Left lobe of liver (tissue), 2 donors: Measurements from ENCODE around the gene OSBPL3. TPM values are rescaled to one million over a fixed set of nuclear protein-coding genes. Genes with fewer than 3 reads are reported as not detected.
A peak's percentile ranks its signal among the peaks of the same experiment; 100 is the strongest.

Source experiments
- ATAC-seq: fragments of 200-7000 bp; cut with Tn5 transposase; one replicate; pipeline ENCODE4 v1.9.1; 2020; ENCODE audit warnings: mild to moderate bottlenecking, moderate library complexity
- DNase-seq: peaks from one replicate; pipeline ENCODE4 v3.0.0-alpha.2; 2020; ENCODE audit warnings: low spot score
- total RNA-seq: library from RNA; stranded (reverse); gene quantifications from one replicate; pipeline ENCODE4 v1.2.1, GENCODE V29; 2021
- donor health status: DM: no; HTN: no; CAD: no; lungs with moderate emphysema.
- donor health status: DM: no; HTN: yes; CAD: no.

OSBPL3 gene
- total RNA-seq, 1 donor from 2014 or later, result 0.58 TPM

GRCh38 chr7:24833549-24833948 is 146.4 kb downstream of the OSBPL3 start:
- no peak for ATAC-seq
- DNase-seq, result no peak

DNA sequence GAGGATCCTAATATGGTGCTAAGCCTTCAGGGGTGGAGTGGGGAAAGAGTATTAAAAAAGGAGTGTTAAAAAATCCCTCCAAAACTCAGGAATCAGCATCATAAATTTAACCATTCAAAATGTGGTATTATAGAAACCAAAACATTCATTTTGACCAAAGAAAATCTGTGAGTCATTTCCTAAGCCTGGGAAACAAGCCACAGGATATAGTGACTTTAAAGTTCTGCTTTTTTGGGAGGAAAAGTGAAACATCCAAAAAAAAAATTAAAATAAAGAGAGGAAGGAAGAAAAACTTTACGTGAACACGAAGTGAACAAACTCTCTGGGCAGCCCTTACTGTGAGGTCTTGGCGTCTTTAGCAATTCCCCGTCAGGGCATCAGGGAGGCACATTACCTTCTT is 148.7 kb downstream of the OSBPL3 start:
- ATAC-seq, result no peak
- DNase-seq, result no peak

DNA sequence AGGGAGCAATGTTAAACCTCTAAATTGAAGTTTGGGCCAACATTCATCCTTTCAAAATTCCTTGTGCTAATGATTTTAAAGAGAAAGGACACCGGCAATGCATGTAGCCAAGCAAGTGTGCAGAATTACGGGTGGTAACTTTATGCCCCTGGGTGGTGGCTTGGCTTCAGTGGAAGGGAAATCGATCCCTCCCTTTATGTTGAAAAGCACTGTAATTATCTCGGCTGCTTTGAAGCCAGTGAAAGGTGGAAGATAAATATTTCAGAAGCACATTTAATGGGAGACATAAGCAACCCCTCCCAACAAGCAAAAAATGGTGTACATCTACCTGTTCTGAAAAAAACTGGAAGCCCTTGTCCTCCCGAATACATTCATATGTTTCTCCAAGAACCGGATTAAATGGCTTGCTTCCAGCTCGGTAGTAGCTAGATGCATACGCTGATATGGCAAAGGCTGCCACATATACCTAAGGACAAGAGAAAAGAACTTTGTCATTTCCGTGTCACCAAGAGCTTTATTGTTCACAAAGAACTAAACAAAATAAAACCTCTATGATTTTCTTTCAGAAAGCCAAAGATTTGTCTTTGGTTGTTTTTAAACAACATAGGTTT is 149.4 kb downstream of the OSBPL3 start:
- ATAC-seq, result no peak
- no peak for DNase-seq

DNA sequence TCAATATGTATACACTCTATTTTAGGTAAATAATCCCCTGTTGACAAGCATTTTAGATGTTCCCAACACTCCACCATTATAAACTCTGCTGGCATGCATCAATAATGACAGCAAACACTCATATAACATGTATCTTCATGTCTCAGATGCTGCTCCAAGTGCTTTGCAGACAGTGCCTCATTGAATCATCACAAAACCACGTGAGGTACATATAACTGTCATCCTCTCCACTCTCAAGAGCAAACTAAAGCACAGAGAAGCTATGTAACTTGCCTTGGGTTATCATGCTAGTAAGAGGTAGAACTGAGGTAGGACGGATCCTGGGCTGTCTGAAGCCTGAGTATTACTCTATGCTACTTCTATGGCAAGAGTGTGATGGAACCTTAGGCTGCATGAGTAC is 150.2 kb downstream of the OSBPL3 start:
- ATAC-seq (no peak), DNase-seq (no peak)

- DNase-seq (no peak), ATAC-seq (no peak)
Observed at GRCh38 chr7:24828891-24829661, 150.9 kb downstream of the OSBPL3 start.

DNA sequence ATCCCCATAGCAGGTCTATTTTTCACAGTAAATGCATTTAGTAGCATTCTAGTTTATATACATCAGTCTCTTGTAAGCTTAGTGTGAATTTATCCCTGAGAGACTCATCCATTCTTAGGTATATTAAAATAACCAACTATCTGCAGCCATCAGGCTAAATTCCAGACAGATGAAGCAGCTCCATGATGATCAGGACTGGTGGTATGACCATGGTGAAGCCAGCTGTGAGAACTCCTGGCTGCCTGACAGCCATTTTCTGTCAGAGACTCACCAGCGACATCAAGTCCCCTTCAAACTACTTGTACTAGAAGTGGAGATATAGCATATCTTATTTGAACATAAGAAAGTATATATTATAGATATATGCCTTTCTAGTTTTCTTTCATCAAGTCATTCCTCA is 152.4 kb downstream of the OSBPL3 start:
- DNase-seq (no peak), ATAC-seq (no peak)

GRCh38 chr7:24827027-24827426 is 153.0 kb downstream of the OSBPL3 start:
- DNase-seq (no peak), ATAC-seq (no peak)

DNA sequence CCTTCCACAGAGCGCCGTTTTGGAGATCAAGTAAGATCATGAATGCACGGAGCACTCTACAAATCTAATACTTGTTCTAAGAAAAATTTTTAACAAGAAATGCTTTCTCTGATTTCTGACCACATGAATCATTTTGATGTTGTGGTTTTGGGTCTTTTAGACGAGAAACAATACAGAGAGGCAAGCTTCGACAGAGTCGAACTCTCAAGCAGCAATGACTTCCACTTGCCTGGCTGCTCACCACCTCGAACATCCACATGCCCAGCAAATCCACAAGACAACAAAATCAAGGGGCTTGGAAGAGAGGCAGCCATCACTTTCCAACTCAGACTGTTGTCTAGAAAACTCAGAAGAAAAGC is 153.3 kb downstream of the OSBPL3 start:
- ATAC-seq (no peak), DNase-seq (no peak)

DNA sequence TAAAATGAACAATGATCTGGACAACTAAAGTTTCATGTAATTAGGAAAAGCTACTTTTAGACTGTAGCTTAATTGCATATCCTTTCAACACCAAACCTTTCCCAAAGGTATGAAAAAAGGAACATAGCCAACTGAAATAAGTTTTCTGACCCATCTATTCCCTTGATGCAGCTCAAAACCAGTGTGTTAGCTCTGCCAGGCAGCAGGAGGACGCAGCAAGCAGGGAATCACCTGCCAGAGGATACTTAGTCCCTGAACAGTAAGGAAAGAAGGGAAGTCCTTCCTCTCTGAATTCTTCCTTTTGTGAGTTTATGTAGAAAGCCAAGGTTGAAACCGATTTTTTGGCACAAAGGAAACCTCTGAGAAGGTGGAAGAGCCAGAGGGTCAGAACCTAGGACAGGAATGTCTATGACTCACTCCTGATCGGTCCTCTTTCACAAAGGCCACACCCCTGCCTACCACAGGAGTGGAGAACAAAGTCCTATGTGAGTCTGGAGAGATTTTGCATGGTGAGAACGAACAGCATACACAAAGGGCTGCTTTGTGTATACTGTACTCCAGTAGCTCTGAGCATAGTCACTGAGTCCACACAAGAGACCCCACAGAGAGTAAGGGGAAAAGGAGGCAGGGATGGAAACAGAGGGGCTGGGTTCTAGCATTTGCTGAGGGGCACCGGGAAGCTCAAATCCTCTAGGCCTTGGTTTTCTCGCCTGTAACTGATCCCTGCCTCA is 153.9 kb downstream of the OSBPL3 start:
- peak; percentile 87 for ATAC-seq
- DNase-seq, result no peak

DNA sequence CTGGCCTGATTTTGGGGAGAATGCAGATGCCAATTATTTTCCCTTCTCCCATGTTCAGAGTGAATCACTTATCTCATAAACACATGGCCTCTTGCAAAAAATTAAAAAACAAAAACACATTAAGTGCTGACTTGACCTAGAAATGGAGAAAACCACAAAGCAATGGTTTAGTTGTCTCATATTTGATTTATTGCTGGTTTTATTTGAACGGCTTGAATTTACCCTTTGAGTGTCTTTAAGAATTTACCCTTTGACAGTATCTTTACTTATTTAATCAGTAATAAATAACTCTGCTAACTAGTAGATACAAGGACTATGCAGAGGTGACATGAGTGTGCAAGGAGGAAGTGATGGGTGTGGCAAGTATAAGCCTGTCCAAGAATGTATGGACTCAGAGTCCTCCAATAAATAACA is 154.6 kb downstream of the OSBPL3 start:
- DNase-seq (no peak), ATAC-seq (no peak)

DNA sequence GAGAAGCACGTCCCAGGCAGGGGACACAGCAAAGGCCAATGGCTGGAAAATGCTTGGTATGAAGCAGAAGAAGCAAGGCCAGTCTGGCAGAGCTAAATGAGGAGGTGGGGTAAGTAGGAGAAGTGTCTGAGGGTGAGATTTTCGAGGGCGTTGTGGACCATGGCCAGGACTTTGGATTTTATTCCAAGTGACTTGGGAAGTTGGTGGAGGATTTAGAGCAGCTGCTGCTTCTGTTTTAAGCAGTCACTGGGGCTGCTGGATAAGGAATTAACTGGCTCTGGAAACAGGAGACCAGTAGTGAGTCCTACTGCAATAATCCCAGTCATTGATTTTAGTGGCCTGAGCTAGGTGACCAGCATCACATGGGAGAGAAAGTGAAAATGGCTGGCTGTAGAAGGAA is 155.1 kb downstream of the OSBPL3 start:
- ATAC-seq, result no peak
- DNase-seq, result no peak

DNA sequence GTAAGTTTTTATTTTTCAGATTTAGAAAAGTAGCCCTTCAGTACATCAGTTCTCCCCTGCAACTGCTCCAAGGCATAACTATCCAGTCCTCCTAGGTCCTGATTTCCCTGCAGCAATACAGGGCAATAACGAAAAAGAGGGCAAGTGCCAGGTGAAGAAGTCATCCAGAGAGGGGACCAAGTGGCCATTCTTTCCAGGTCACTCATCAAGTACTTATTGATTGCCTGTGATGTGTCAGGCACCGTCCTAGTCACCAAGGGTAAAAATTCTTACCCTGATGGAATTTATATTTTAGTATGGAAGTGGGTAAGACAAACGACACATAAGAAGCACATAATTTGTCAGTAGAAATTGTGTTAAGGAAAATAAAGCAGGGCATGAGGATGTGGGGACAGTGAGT is 155.6 kb downstream of the OSBPL3 start:
- DNase-seq, result no peak
- ATAC-seq, result no peak

DNA sequence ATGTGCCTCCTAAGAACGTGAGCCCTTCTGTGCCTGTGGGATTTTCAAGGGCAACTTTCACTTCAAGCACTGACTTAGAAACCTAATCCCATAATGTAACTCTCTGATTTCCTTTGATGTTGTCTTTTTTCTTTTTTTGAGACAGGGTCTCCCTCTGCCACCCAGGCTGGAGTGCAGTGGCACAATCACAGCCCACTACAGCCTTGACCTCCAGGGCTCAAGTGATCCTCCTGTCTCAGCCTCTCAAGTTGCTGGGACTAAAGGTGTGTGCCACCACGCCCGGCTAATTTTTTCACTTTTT is 158.3 kb downstream of the OSBPL3 start:
- no peak for DNase-seq
- ATAC-seq, result no peak

DNA sequence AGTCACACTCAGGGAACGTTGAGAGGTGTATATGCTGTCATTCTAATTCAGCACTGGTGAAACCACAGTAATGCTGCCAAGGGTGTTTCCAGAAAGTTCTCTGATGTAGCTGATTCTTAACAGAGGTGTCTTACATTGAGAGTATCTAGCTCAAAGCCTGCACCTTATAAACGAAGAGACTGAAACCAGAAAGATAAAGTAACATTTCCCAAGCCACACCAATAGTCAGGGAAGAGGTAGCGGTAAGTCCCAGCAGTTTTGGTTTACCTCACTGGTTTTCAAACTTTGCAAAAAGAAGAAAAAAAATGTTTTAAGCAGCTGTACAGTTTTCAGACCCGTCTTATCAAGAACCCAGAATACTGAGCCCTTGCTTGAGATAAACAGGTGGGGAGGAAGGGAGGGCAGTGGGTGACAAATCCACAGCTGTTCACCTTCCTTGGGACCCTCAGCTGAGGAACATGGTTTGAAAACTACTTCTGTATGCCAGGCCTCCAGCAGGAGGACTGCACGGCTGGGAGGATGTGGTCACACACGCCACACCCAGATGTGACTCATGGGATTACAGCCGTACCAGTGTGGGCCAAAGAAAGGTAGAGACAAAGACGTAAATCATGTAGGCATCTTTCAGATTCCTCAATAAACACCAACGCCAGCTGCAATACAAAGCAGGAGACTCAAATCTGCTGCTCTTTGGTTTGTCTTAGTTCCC is 158.8 kb downstream of the OSBPL3 start:
- ATAC-seq (peak; percentile 21), DNase-seq (no peak)

DNA sequence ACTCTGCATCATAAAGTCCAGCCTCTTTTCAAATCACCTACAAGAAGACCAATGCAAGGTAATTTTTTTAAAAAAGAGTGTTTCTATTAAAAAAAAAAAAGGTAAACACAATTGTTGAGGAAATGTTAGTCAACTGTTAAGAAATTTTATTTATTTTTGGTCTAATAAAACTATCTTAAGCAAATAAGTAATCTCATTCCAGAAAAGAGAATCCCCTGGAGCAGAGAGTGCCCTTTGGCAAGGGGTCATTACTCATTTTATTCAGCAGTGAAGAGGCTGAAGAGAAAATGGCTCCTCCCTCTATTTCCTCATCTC is 159.3 kb downstream of the OSBPL3 start:
- DNase-seq (no peak), ATAC-seq (no peak)

- peak; percentile 65 for DNase-seq
- peak; percentile 99 for ATAC-seq
Observed at GRCh38 chr7:24819916-24820689, 159.9 kb downstream of the OSBPL3 start.

DNA sequence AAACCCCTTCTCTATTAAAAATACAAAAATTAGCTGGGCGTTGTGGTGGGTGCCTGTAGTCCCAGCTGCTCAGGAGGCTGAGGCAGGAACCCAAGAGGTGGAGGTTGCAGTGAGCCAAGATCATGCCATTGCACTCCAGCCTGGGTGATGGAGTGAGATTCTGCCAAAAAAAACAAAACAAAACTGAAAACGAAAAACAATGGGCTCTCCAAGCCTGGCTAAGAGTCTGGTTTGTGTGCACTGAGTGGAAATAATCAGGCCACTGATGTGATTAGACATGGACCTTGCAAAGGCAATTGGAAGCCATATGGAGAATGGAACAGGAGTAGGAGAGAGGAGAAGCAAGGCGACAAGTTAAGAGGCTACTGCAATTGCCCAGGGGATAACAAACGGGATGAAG is 162.6 kb downstream of the OSBPL3 start:
- ATAC-seq (no peak), DNase-seq (no peak)

- no peak for DNase-seq
- ATAC-seq, result no peak
Observed at GRCh38 chr7:24816868-24817267, 163.1 kb downstream of the OSBPL3 start.

GRCh38 chr7:24812305-24812945 is 167.6 kb downstream of the OSBPL3 start:
- ATAC-seq (peak; percentile 99), DNase-seq (peak; percentile 65)

GRCh38 chr7:24808518-24808917 is 171.5 kb downstream of the OSBPL3 start:
- DNase-seq (no peak), ATAC-seq (no peak)

- DNase-seq (no peak), ATAC-seq (no peak)
Observed at GRCh38 chr7:24802300-24802699, 177.7 kb downstream of the OSBPL3 start.
